Adrenal gland (tissue), 5 donors: Measurements from ENCODE around the gene OR4D2.

ENCODE experiments used
- CTCF ChIP-seq, 6 experiments: fragments of 450-650 bp in 4 of 6; fragments of 200-600 bp in 2 of 6; sonication (generic) in 1 of 6; IDR thresholded peaks; 1 replicate in 5 of 6; 2 replicates in 1 of 6; pipeline versions ENCODE4 v1.5.1 to v1.8.0; 2016 to 2021; ENCODE audit warnings: antibody characterized with exemption in 6 of 6, mild to moderate bottlenecking in 2 of 6, moderate library complexity in 1 of 6
- POLR2A ChIP-seq, 2 donors: fragments of 450-650 bp; IDR thresholded peaks; one replicate each; pipeline ENCODE4 v1.6.1; 2017; ENCODE audit warnings: antibody characterized with exemption in 2 of 2, mild to moderate bottlenecking in 2 of 2, moderate library complexity in 1 of 2
- donor health status: DM: no; HTN: no; CAD: no.

GRCh38 chr17:58121925-58122324 lies 44.9 kb upstream of the OR4D2 start:
- TF ChIP-seq POLR2A (IDR thresholded peaks at IDR 0.05) (no peak), CTCF (IDR thresholded peaks at IDR 0.05) (no peak)
